Mononuclear cell (primary cell): ENCODE data around the gene ZNF117. TPM values are rescaled to one million over a fixed set of nuclear protein-coding genes. Genes with fewer than 3 reads are reported as not detected.
"Not testable (repeated sequence)": the region's sequence is repeated elsewhere in the genome, so short reads cannot be mapped to it uniquely, and the experiment has no call there.

Experiments
- H3K27me3 ChIP-seq: 2 replicates; pipeline ENCODE4 v1.6.0; 2011; ENCODE audit warnings: low read length, control low read depth; ENCODE audit not compliant: insufficient read depth
- H3K4me1 ChIP-seq: 2 replicates; pipeline ENCODE4 v1.5.1; 2011; ENCODE audit warnings: mild to moderate bottlenecking, low read length, control low read depth; ENCODE audit not compliant: insufficient read depth
- H3K4me3 ChIP-seq: 2 replicates; pipeline ENCODE4 v1.5.1; 2011; ENCODE audit warnings: mild to moderate bottlenecking, low read length, moderate library complexity
- H3K9me3 ChIP-seq: 2 replicates; pipeline ENCODE4 v1.5.1; 2011; ENCODE audit warnings: low read depth, mild to moderate bottlenecking, control low read depth, low read length
- total RNA-seq: library from RNA; depleted of rRNA; stranded (reverse); fragments of >200 nt; gene quantifications from one replicate; pipeline ENCODE4 v1.2.3, GENCODE V29; 2012

ZNF117 gene
- total RNA-seq, result 3.8 TPM

DNA sequence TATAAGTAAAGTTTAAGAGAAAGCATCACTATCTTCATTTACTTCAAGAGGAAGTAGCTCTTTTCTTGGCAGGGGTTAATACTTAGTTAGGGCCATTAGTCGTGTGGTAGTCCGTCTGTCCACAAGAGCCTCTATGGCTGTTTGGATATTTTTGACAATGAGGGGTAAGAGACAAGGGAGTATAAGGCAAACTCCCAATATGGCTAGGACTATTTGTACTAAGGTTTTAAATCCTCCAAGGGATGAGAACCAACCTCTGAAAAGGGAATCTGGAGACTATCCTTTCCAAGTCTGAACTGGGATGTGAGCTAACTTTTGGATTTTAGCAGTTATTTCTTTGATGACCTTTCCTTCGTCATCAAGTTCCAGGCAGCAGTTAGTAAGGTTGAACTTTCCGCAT, at the start of gene ZNF117:
TSS of gene ZNF117 (minus strand) at position 101 of the 400 bp plus-strand sequence.
- no peaks in the 10 kb centered on the region for H3K4me1 ChIP-seq
- H3K27me3 ChIP-seq, result no peaks in the 10 kb centered on the region
- H3K4me3 ChIP-seq, result no peak within 1 kb of the TSS
- peaks cover 65% of the 10 kb centered on the region for H3K9me3 ChIP-seq

DNA sequence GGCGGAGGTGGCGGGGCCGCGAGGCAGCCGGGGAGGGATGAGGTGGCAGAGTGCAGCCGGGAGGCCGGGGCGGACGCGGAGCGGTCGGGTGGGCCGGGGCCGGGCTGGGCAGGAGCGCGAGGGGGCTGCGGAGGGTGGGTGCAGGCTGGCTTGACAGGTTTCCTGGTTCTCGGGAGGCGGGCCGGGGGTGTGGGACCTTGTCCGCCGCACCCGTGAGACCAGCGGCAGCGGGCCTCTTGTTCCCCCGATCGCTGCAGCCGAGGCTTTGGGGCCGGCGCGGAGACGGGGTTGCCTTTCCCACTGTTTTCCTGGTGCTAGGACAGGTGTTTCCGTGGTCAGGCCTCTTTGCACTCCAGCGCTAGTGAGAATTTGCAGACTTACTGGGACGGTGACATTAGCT, 47.9 kb upstream of the ZNF117 start:
- peak overlapping the region; percentile 51 for H3K4me3 ChIP-seq
- H3K4me1 ChIP-seq, result peaks cover 16% of the 10 kb centered on the region
- not testable (repeated sequence) for H3K27me3 ChIP-seq, H3K9me3 ChIP-seq

DNA sequence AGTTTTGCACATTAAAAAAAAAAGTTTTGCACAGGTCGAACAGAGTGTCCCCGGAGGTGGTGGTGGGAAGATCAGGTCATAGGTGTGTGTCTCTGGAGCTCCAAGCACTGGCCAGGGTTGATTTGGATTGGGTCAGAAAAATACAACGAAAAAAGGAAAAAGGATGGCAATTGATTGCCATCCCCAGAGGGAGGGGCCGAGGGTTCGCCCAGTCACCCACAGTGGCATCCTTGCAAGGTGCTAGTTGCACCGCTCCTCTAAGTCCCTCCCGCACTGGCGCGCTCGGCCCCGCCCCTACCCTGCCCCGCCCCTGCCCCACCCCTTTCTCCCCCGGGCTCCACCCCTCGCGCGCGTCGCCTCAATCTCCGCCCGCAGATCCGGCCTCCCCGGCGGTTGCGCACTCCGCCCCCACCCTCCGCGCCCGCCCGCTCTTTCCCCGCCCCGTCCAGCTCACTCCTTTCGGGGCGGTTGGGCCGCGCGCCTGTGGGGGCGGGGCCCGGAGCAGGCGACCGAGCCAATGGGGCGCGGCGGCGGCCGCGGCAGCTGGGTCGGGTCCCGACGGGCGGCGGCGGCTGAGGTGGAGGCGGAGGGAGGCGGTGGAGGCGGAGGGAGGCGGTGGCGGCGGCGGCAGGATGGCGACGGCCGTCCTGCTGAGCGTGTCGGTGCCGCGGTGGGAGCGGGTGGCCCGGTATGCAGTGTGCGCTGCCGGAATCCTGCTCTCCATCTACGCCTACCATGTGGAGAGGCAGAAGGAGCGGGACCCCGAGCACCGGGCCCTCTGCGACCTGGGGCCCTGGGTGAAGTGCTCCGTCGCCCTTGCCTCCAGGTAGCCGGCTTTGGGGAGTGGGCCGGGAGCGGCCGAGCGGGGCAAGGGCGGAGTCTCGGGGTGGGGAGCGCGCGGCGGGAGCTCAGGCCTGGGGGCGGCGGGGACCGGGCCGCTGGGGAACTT, 47.2 kb upstream of the ZNF117 start:
- H3K4me3 ChIP-seq, result peak overlapping the region; percentile 51
- no peaks in the 10 kb centered on the region for H3K9me3 ChIP-seq
- H3K4me1 ChIP-seq, result peaks cover 16% of the 10 kb centered on the region
- H3K27me3 ChIP-seq, result no peaks in the 10 kb centered on the region

DNA sequence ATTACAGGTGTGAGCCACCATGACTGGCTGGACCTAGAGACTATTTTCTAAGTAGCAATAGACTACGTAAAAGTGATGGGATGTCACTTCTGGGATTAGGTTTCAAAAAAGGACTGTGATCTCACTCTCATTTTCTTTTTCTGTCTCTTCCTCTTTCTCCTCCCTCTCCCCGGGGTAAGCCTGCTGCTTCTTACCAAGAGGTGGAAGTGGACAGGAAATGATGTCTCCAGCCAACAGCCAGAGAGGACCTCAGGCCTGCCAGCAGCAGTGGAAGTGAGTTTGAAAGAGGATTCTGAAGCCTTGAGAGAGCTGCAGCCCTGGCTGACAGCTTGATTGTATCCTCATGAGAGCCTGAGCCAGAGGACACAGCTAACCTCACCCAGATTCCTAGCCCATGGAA, 45.7 kb upstream of the ZNF117 start:
- H3K4me3 ChIP-seq, H3K9me3 ChIP-seq, H3K27me3 ChIP-seq: not testable (repeated sequence)
- H3K4me1 ChIP-seq, result peaks cover 16% of the 10 kb centered on the region

DNA sequence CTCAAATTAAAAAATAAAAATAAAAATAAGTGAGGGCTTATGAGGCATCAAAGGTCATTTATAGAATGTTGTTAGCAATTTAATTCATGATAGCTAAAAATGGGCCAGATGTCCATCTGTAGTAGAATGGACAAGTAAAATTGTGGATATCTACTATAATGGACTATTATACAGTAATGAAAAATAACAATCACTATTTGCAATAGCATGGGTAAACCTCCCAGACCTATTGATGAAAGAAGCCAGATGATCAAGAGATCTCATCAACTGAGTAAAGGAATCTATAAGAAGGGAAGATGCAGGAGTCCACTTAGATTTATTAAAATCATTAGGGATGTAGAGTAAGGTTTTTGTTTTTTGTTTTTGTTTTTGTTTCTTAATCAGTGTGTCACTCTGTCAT, 44.6 kb upstream of the ZNF117 start:
- H3K9me3 ChIP-seq, H3K4me3 ChIP-seq, H3K27me3 ChIP-seq: not testable (repeated sequence)
- H3K4me1 ChIP-seq, result peaks cover 16% of the 10 kb centered on the region

DNA sequence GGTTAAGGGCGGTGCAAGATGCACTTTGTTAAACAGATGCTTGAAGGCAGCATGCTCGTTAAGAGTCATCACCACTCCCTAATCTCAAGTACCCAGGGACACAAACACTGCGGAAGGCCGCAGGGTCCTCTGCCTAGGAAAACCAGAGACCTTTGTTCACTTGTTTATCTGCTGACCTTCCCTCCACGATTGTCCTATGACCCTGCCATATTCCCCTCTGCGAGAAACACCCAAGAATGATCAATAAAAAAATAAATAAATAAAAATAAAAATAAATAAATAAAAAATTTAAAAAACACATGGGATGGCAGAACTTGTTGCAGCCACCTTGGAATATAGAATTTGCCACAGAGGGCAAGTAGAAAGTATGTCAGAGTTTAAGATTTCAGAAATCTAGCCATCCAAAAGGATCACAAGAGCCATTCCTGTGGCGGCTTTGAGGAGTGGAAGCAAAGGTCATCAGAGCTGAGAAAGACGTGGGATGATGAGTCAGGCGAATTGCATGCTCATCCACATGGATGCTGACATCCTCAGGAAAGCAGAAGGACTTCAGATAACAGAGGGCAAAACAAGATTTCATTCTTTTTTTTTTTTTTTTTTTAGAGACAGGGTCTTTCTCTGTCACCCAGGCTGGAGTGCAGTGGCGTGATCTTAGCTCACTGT, 43.4 kb upstream of the ZNF117 start:
- H3K27me3 ChIP-seq, H3K4me3 ChIP-seq, H3K9me3 ChIP-seq: not testable (repeated sequence)
- peaks cover 16% of the 10 kb centered on the region for H3K4me1 ChIP-seq

DNA sequence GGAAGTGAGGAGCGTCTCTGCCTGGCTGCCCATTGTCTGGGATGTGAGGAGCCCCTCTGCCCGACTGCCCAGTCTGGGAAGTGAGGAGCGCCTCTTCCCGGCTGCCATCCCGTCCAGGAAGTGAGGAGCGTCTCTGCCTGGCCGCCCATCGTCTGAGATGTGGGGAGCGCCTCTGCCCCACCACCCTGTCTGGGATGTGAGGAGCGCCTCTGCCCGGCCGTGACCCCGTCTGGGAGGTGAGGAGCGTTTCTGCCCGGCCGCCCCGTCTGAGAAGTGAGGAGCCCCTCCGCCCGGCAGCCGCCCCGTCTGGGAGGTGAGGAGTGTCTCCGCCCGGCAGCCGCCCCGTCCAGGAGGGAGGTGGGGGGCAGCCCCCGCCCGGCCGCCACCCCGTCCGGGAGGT, 42.6 kb upstream of the ZNF117 start:
- H3K4me3 ChIP-seq, H3K27me3 ChIP-seq, H3K9me3 ChIP-seq: not testable (repeated sequence)
- H3K4me1 ChIP-seq, result peaks cover 12% of the 10 kb centered on the region

DNA sequence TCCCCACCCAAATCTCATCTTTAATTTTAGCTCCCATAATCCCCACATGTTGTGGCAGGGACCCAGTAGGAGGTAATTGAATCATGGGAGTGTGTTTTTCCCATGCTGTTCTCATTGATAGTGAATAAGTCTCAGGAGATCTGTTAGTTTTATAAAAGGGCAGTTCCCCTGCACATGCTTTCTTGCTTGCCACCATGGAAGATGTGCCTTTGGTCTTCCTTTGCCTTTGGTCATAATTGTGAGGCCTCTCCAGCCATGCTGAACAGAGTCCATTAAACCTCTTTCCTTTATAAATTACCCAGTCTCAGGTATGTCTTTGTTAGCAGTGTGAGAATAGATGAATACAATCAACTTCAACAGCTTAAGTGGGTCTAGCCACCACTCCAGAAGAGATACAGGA, 34.2 kb upstream of the ZNF117 start:
- H3K4me1 ChIP-seq, H3K27me3 ChIP-seq, H3K9me3 ChIP-seq: not testable (repeated sequence)

DNA sequence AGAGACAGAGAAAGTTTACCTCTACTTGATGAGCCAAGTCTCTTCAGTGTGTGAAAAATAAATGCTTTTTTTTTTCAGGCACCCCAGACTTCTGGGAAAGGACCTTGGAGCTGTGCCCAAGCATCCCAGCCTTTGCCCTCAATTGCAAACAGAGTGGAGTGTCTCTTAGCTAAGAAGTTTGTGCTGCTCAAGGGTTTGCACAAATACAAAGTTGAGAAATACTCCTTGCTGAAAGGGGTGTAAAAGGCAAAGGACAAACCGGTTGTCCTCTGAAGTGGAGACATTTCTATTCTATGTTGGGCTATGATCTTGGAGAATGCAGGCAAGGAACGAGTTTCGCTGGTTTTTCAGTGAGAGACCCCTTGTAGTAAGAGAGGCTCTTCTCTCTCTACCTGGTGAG, 30.1 kb upstream of the ZNF117 start:
- not testable (repeated sequence) for H3K27me3 ChIP-seq

More for the DNA sequence above, 34.2 kb upstream of the ZNF117 start:
- not testable (repeated sequence) for H3K4me3 ChIP-seq

DNA sequence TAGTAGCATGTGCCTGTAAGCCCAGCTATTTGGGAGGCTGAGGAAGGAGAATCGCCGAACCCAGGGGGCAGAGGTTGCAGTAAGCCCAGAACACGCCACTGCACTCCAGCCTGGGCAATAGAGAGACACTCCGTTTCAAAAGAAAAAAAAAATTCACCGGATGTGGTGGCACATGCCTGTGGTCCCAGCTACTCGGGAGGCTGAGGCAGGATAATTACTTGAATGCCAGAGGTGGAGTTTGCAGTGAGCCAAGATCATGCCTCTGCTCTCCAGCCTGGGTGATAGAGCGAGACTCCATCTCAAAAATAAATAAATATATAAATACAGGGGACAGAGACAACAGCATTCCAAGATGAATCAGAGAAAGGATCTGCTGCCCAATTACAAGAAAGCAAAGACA, 19.0 kb upstream of the ZNF117 start:
- H3K4me1 ChIP-seq, result peaks cover 20% of the 10 kb centered on the region
- not testable (repeated sequence) for H3K9me3 ChIP-seq, H3K4me3 ChIP-seq, H3K27me3 ChIP-seq

More for the DNA sequence above, 30.1 kb upstream of the ZNF117 start:
- H3K4me1 ChIP-seq, H3K4me3 ChIP-seq, H3K9me3 ChIP-seq: not testable (repeated sequence)

DNA sequence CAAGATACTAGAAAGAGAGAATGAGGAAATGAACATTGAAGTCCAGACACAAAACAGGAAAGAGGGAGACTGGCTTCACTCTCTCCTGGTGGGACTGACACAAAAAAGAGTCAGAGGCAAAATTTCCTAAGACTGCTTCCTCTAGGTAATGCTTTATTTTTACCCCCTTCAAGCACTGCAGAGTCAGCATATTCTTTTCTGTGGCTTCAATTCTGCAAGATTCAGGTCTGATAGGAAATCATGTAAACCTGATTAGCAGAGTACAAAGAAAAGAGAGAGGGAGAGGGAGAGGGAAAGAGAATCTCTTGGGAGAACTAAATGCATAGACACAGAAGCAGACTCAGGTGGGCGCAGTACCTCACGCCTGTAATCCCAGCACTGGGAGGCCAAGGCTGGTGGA, 18.6 kb upstream of the ZNF117 start:
- not testable (repeated sequence) for H3K4me3 ChIP-seq, H3K27me3 ChIP-seq, H3K9me3 ChIP-seq
- peaks cover 25% of the 10 kb centered on the region for H3K4me1 ChIP-seq

DNA sequence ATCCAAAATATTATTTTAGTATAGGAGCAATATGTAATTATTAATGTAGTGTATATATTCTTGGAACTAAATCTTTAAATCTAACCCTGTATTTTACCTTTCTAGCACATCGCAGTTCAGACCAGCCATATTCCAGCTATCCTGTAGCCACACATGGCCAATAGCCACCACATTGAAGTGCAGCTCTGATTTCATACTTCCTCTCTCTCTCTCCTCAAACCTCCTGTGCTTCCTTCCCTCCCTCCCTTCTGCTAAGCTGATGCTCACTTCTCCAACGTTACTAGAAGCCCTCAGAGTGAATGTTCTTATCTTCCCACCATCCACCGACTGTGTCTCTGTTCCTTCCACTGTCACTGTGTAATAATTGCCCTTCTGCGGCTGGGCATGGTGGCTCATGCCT, 16.2 kb upstream of the ZNF117 start:
- peaks cover 29% of the 10 kb centered on the region for H3K4me1 ChIP-seq
- peak overlapping the region; percentile 81 for H3K4me3 ChIP-seq
- H3K27me3 ChIP-seq, H3K9me3 ChIP-seq: not testable (repeated sequence)

DNA sequence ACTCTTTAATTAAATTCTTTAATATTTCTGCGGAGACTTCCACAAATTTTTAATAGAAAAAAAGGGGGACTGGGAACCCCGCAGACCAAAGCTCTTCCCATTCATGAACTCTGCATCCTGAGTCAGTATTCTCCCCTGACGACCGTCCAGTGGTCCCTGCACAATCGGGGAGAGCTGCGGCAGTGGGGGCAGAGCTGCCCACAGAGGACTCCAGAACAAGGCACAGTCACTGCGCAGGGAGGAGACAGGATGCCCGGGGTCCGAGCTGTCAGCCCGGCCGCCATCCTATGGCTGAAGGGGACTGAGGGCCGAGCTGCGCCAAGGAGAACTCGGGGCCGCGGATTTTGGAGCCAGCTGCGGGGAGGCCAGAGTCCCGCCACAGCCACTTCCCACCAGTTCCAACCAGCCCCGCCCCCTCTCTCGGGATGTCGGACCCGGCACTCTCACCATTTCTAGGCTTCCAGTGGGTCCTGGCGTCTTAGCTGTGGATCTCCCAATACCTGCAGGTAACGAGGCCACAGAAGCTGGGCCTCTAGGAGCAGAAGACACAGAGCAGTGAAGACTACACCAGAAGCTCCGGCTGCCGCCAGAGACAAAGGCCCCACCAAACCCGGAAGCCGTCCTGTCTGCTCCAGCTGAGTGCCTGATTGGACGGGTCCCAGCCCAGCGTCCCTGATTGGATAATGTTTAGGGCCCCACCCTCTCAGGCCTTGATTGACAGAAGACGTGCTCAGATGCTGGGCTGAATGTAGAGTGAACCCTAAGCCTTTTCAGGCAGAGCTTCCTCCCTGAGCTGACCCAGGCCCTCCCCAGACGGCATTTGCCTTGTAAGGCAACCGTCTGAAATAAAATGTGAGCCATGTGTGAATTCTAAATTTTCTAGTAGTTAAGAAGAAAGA, 15.5 kb upstream of the ZNF117 start, which contains the start of gene ERV3-1:
TSS of gene ERV3-1 (minus strand) at position 594 of the 899 bp plus-strand sequence. CDS start 13,661 bp downstream, outside the sequence.
- peak within 1 kb of the TSS; percentile 81 for H3K4me3 ChIP-seq
- peaks cover 32% of the 10 kb centered on the region for H3K4me1 ChIP-seq
- no peaks in the 10 kb centered on the region for H3K27me3 ChIP-seq
- H3K9me3 ChIP-seq, result peaks cover 5% of the 10 kb centered on the region

DNA sequence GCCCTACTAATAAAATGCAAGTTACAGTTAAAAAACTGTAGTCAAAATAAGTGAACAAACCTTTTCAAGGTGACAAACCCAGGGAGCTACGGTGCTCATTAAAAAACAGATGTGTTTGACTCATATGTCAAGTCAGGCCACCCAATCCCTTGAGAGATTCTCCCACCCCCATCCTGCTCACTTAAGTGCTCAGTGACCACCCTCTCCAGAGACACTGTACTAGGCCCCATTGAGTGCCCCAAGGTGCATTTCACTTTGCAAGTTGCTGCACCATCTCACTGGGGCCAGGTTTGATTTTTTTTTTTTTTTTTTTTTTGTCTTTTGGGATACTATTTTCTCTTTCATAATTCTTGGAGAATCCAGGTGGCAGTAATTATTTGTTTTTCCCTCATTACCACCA, 13.7 kb upstream of the ZNF117 start:
- Histone ChIP-seq H3K4me1 (peaks cover 46% of the 10 kb centered on the region), H3K4me3 (no peak overlapping the region), H3K27me3 (no peaks in the 10 kb centered on the region), H3K9me3 (peaks cover 10% of the 10 kb centered on the region)
